GM10248 (cell line): Measurements from ENCODE around the gene SDK1.

ENCODE experiments used
- CTCF ChIA-PET: fragments of 300-600 bp; sonication (Branson Sonifier 250); formaldehyde crosslinking; extraction: SDS; loops from one replicate; lab custom pipeline; 2021; ENCODE audit warnings: antibody characterized with exemption; lab: Yijun Ruan, JAX
- POLR2A ChIA-PET: fragments of 350-650 bp; sonication (Branson Sonifier 250); formaldehyde crosslinking; extraction: SDS; loops from one replicate; lab custom pipeline; 2020; ENCODE audit warnings: antibody characterized with exemption; lab: Yijun Ruan, JAX
- DNase-seq: peaks from one replicate; pipeline ENCODE4 v3.0.0; 2012; ENCODE audit errors: extremely low spot score
- TF ChIP-seq, protein P1 (sequence below): IDR thresholded peaks from 2 replicates; pipeline ENCODE4 v1.5.1; 2012; ENCODE audit warnings: mild to moderate bottlenecking, low read depth; ENCODE audit errors: extremely low read depth, missing control alignments, control extremely low read depth

The SDK1 gene

DNA sequence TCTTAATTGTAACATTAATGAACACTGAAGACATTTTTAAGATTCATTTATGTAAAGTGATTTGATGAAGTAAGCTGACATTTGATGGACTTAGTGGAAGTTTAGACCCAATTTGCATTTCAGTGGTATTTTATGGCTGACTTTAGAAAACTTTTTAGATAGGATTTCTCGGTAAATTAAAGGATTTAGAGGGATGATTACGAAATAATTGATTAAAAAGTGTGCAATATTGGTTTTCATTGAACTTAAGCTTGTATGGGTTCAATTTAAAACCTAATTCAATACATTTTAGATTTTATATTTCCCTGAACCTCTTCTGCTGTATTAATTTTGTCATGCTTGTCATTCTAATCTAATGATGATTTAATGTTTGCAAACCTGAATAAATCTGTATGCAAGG, 135.1 kb downstream of the SDK1 start:
- POLR2A ChIA-PET, result no interaction called here
- CTCF ChIA-PET, result no interaction called here
- TF ChIP-seq, protein P1, sequence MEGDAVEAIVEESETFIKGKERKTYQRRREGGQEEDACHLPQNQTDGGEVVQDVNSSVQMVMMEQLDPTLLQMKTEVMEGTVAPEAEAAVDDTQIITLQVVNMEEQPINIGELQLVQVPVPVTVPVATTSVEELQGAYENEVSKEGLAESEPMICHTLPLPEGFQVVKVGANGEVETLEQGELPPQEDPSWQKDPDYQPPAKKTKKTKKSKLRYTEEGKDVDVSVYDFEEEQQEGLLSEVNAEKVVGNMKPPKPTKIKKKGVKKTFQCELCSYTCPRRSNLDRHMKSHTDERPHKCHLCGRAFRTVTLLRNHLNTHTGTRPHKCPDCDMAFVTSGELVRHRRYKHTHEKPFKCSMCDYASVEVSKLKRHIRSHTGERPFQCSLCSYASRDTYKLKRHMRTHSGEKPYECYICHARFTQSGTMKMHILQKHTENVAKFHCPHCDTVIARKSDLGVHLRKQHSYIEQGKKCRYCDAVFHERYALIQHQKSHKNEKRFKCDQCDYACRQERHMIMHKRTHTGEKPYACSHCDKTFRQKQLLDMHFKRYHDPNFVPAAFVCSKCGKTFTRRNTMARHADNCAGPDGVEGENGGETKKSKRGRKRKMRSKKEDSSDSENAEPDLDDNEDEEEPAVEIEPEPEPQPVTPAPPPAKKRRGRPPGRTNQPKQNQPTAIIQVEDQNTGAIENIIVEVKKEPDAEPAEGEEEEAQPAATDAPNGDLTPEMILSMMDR, result no peak
- DNase-seq, result no peak

DNA sequence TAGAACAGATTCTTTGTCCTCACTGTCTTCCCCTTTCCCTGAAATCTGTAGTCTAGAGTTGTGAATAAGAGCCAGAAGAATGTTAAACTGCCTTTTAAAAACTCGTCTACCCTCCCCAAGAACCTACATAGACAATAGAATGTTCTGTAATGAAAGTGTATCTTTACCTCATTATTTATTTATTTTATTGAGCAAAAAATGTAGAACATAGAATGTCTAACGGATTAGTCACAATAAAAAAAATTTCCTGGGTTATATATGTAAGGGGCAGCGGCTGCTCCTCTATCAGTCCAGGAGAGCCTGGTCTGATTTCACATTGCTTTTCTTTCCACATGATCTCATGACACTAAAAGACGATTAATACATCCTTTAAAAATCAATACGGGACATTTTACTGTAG, 135.7 kb downstream of the SDK1 start:
- POLR2A ChIA-PET, result no interaction called here
- CTCF ChIA-PET, result no interaction called here
- no peak for DNase-seq
- TF ChIP-seq, protein P1, result no peak

DNA sequence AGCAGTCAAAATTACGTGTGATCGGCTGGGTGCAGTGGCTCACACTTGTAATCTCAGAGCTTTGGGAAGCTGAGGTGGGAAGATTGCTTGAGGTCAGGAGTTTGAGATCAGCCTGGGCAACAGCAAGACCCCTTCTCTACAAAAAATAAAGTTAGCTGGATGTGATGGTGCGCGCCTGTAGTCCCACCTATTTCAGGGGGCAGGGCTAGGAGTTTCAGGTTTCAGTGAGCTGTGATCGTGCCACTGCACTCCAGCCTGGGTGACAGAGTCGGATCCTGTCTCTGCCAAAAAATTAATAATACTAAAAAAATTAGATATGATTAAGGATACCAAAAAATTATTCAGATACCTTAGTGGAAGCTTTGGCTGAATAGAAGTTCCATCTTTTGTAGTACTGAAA, 136.4 kb downstream of the SDK1 start:
- ChIA-PET CTCF (no interaction called here), POLR2A (no interaction called here)
- no peak for DNase-seq
- TF ChIP-seq, protein P1, result no peak

DNA sequence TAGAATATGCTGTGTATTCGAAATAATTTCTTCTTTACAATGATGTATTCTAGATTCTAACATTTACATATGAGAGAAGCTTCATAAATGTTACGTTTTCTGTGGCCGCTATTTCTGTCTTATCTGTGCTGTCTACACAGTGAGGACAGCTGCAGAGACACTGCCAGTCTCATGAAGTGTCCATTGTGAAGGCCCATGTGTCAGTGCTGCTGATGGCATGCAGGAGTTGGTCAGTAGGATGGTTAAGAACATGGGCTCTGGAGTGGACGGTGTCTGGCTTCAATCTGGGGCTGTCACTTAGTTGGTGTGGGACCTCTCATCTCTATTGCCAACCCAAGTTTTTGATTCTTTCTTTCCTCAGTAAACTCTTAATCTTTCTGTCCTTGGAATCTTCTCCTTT, 137.3 kb downstream of the SDK1 start:
- TF ChIP-seq, protein P1, result no peak
- ChIA-PET CTCF (no interaction called here), POLR2A (no interaction called here)
- DNase-seq, result no peak

DNA sequence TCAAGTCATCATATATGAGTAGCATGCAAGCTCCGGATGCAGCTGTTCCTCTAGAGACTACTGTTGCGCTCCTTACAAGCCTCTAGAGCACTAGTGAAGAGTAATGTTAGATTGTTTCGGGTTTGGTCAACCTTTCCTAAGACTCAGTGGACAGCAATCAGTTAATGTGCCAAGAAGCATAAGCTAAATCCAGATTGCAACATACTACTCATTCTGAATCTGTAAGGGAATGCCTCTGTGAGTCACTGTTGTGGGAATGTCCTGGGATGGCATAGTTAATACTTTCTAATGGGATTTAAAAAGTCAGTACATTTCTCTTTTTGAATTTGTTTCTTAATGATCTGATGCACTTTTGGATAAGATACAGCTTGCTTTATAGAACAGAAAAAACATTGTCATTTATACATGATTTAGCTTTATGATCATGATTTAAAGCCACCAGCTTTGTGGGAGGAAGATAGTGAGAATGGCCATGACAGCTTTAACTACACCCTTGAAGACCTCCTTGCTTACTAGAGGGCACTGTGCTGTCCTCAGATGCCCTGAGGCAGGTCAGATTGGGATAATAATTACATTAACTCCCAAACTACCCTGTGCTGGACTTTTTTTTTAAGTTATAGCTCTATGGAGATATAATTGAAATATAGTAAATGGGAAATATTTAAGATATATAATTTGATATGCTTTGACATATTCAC, 138.4 kb downstream of the SDK1 start:
- CTCF ChIA-PET, result interaction anchor here (1.5 kb wide), 1 partner anchor 16 kb away, joined by 3 read pairs; no protein-coding TSS in a partner anchor
- no peak for DNase-seq
- TF ChIP-seq, protein P1, result no peak
- POLR2A ChIA-PET, result no interaction called here

DNA sequence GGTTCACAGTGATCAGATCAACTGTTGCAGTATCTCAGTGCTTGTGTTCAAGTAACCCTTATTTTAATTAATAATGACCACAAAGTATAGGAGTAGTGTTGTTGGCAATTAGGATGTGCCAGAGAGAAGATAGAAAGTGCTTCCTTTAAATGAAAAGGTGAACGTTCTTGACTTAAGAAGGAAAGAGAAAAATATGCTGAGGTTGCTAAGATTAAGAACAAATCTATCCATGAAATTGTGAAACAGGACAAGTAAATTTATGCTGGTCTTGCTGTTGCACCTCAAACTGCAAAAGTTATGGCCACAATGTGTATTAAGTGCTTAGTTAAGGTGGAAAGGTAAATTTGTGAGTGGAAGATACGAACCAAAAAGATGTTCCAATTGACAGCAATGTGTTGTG, 139.5 kb downstream of the SDK1 start:
- CTCF ChIA-PET, result interaction anchor here (1.5 kb wide), 1 partner anchor 15 kb away, joined by 3 read pairs; no protein-coding TSS in a partner anchor
- no peak for DNase-seq
- TF ChIP-seq, protein P1, result no peak
- POLR2A ChIA-PET, result no interaction called here
